Endothelial cell (in vitro differentiated cells): ENCODE measurements around the gene NXN. TPM values are rescaled to one million over a fixed set of nuclear protein-coding genes. Genes with fewer than 3 reads are reported as not detected.
"Not testable (repeated sequence)": the region's sequence is repeated elsewhere in the genome, so short reads cannot be mapped to it uniquely, and the experiment has no call there.

ENCODE experiments used
- DNase-seq: peaks from one replicate; pipeline ENCODE4 v3.0.0; 2021; ENCODE audit warnings: low spot score
- H3K27ac Mint-ChIP-seq: one replicate; pipeline ENCODE4 v1.8.0; 2021; ENCODE audit warnings: mixed read lengths, inconsistent platforms; ENCODE audit not compliant: unreplicated experiment
- H3K27me3 Mint-ChIP-seq: one replicate; pipeline ENCODE4 v1.8.0; 2021; ENCODE audit warnings: mild to moderate bottlenecking, moderate library complexity, mixed read lengths, inconsistent platforms; ENCODE audit not compliant: unreplicated experiment
- H3K36me3 Mint-ChIP-seq: one replicate; pipeline ENCODE4 v1.8.0; 2021; ENCODE audit warnings: mild to moderate bottlenecking, low read depth, mixed read lengths, inconsistent platforms; ENCODE audit not compliant: unreplicated experiment
- H3K4me1 Mint-ChIP-seq: one replicate; pipeline ENCODE4 v1.8.0; 2021; ENCODE audit warnings: mild to moderate bottlenecking, mixed read lengths, inconsistent platforms; ENCODE audit not compliant: unreplicated experiment
- H3K4me3 Mint-ChIP-seq: one replicate; pipeline ENCODE4 v1.8.0; 2021; ENCODE audit warnings: mild to moderate bottlenecking, mixed read lengths, inconsistent platforms; ENCODE audit not compliant: unreplicated experiment
- H3K9me3 Mint-ChIP-seq: one replicate; pipeline ENCODE4 v1.8.0; 2021; ENCODE audit warnings: mixed read lengths, inconsistent platforms; ENCODE audit not compliant: unreplicated experiment
- total RNA-seq: library from RNA; stranded (reverse); fragmentation: NEBNext Ultra II Directional; extraction: Animal tissue kit (Norgen Biotek cat#: 25700); gene quantifications from one replicate; pipeline ENCODE4 v1.2.1, GENCODE V29; 2021; ENCODE audit not compliant: unreplicated experiment
- TF ChIP-seq, protein P1 (sequence below): fragments of 200-600 bp; sonication (generic); IDR thresholded peaks from one replicate; pipeline ENCODE4 v1.5.0; 2021; ENCODE audit warnings: antibody characterized with exemption; ENCODE audit not compliant: unreplicated experiment

Gene NXN
- total RNA-seq, 1 donor from 2014 or later, result 53.9 TPM

DNA sequence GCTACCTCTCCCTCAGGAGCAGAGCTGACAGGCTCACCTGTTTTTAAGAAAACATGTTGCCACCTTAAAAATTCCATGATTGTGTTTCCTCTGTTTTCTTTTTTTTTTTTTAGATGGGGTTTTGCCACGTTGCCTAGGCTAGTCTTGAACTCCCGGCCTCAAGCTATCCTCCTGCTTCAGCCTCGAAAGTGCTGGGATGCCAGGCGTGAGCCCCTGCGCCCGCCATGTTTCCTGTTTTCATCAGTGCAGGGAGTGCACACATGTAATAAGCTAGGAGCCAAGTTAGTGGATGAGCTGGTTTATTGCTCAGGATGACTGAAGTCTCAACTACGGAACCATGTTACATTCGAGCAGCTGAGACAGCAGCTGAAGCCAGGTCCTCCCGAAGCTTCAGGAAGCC lies 183.9 kb downstream of the NXN start:
- H3K4me3 Mint-ChIP-seq, result no peak overlapping the region
- peaks cover 27% of the 10 kb centered on the region for H3K4me1 Mint-ChIP-seq
- peaks cover 9% of the 10 kb centered on the region for H3K27me3 Mint-ChIP-seq
- peaks cover 25% of the 10 kb centered on the region for H3K36me3 Mint-ChIP-seq
- H3K9me3 Mint-ChIP-seq, result no peaks in the 10 kb centered on the region
- TF ChIP-seq, protein P1, sequence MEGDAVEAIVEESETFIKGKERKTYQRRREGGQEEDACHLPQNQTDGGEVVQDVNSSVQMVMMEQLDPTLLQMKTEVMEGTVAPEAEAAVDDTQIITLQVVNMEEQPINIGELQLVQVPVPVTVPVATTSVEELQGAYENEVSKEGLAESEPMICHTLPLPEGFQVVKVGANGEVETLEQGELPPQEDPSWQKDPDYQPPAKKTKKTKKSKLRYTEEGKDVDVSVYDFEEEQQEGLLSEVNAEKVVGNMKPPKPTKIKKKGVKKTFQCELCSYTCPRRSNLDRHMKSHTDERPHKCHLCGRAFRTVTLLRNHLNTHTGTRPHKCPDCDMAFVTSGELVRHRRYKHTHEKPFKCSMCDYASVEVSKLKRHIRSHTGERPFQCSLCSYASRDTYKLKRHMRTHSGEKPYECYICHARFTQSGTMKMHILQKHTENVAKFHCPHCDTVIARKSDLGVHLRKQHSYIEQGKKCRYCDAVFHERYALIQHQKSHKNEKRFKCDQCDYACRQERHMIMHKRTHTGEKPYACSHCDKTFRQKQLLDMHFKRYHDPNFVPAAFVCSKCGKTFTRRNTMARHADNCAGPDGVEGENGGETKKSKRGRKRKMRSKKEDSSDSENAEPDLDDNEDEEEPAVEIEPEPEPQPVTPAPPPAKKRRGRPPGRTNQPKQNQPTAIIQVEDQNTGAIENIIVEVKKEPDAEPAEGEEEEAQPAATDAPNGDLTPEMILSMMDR, result no peak
- no peak for DNase-seq
- peak overlapping the region; percentile 89 for H3K27ac Mint-ChIP-seq

DNA sequence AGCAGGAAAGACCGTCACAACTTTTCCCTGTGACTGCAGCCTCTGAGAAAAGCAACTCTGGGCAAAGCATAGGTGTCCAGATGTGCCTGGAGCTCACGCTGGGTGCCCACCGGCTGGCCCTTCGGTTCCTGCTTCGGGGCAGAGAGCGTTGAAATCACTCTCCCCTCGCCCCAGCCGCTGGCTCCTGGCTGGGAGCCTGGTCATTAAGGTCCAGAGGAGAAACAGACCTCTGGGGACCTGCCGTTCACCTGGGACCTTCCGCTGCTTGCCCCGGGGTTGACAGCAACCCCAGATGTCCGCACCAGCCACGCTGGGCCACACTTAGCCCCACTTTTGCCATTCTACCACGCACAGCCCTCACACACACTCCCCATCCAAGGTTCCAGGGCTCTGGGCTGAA lies 184.3 kb downstream of the NXN start:
- Mint-ChIP-seq H3K9me3 (no peaks in the 10 kb centered on the region), H3K27me3 (peaks cover 9% of the 10 kb centered on the region), H3K4me1 (peaks cover 27% of the 10 kb centered on the region), H3K27ac (peak overlapping the region; percentile 89), H3K4me3 (no peak overlapping the region), H3K36me3 (peaks cover 25% of the 10 kb centered on the region)
- TF ChIP-seq, protein P1, result no peak
- DNase-seq, result no peak

DNA sequence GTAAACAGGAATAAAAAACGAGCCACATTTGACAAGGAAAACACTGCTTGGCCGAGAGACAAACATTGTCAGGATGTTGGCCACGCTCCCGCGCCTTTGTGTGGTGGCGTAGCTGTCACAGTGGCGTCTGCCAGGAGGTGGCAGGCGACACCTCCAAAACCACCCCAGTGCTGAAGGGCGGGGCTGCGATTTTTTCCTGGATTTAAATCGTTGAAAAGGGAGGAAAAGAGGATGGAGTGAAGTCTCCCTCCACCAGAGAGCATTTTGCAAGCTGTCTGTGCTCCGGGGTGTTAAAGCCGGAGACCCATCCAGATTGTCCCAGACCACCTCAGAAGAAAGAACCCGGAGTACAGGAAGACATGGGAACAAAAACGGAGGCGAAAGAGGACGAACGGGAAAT lies 184.7 kb downstream of the NXN start:
- H3K4me3 Mint-ChIP-seq, result peak overlapping the region; percentile 1
- H3K4me1 Mint-ChIP-seq, result peaks cover 25% of the 10 kb centered on the region
- peak; percentile 74 for DNase-seq
- H3K27me3 Mint-ChIP-seq, result peaks cover 9% of the 10 kb centered on the region
- peak overlapping the region; percentile 89 for H3K27ac Mint-ChIP-seq
- H3K36me3 Mint-ChIP-seq, result peaks cover 25% of the 10 kb centered on the region
- TF ChIP-seq, protein P1, result peak; percentile 73
- no peaks in the 10 kb centered on the region for H3K9me3 Mint-ChIP-seq

DNA sequence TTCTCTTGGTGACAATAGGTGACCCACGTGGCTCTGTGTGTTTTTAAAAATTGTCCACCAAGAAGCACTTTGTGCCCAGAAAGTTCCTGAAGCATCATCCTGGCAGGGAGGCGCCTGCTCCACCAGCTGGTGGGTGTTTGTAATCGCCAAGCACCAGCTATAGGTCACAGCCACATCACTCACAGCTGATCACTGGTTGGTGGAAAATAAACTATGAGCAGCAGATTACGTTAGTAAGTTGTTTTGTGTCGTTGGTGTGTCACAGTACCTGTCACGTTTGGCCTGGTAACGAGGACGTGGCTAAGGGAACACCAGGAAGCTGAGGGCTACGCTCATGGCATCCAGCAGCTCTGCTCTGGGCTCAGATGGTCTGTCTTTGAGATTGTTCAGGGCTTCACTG lies 187.3 kb downstream of the NXN start:
- H3K36me3 Mint-ChIP-seq, result peaks cover 27% of the 10 kb centered on the region
- peaks cover 19% of the 10 kb centered on the region for H3K4me1 Mint-ChIP-seq
- no peak for DNase-seq
- no peak overlapping the region for H3K4me3 Mint-ChIP-seq
- TF ChIP-seq, protein P1, result no peak
- peaks cover 9% of the 10 kb centered on the region for H3K27me3 Mint-ChIP-seq
- peak overlapping the region; percentile 77 for H3K27ac Mint-ChIP-seq
- no peaks in the 10 kb centered on the region for H3K9me3 Mint-ChIP-seq

DNA sequence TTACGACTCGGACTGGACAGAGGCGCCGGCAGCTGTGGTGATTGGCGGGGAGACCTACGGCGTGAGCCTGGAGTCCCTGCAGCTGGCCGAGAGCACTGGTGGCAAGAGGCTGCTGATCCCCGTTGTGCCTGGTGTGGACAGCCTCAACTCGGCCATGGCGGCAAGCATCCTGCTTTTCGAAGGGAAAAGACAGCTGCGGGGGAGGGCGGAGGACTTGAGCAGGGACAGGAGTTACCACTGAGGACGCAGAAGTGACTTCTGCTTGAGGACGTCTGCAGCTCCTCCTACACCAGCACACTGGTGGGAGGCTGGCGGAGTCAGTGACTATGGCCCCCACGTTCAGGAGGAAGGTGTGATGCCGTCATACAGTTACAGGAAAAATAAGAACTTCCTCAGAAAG lies 187.7 kb downstream of the NXN start:
- Mint-ChIP-seq H3K27me3 (peaks cover 9% of the 10 kb centered on the region), H3K4me1 (peaks cover 19% of the 10 kb centered on the region), H3K36me3 (peaks cover 26% of the 10 kb centered on the region), H3K4me3 (no peak overlapping the region), H3K27ac (peak overlapping the region; percentile 38), H3K9me3 (no peaks in the 10 kb centered on the region)
- TF ChIP-seq, protein P1, result no peak
- no peak for DNase-seq

DNA sequence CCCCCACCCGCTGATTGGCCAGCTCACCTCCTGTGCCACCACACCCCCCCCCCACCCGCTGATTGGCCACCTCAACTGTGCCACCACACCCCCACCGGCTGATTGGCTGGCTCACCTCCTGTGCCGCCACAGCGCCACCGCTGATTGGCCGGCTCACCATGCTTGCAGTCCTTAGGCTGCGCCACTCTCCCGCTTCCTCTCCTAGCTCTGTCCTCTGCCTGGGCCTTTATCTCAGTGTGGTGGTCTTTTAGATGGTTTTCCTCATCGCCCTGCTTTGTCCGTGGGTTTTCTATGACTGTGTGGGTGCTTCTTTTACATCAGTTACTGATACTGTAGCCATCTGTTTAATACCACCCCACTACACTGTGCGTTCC lies 188.7 kb downstream of the NXN start:
- not testable (repeated sequence) for H3K27ac Mint-ChIP-seq, H3K27me3 Mint-ChIP-seq, H3K9me3 Mint-ChIP-seq, H3K4me3 Mint-ChIP-seq, DNase-seq
- peaks cover 24% of the 10 kb centered on the region for H3K36me3 Mint-ChIP-seq
- peaks cover 19% of the 10 kb centered on the region for H3K4me1 Mint-ChIP-seq

DNA sequence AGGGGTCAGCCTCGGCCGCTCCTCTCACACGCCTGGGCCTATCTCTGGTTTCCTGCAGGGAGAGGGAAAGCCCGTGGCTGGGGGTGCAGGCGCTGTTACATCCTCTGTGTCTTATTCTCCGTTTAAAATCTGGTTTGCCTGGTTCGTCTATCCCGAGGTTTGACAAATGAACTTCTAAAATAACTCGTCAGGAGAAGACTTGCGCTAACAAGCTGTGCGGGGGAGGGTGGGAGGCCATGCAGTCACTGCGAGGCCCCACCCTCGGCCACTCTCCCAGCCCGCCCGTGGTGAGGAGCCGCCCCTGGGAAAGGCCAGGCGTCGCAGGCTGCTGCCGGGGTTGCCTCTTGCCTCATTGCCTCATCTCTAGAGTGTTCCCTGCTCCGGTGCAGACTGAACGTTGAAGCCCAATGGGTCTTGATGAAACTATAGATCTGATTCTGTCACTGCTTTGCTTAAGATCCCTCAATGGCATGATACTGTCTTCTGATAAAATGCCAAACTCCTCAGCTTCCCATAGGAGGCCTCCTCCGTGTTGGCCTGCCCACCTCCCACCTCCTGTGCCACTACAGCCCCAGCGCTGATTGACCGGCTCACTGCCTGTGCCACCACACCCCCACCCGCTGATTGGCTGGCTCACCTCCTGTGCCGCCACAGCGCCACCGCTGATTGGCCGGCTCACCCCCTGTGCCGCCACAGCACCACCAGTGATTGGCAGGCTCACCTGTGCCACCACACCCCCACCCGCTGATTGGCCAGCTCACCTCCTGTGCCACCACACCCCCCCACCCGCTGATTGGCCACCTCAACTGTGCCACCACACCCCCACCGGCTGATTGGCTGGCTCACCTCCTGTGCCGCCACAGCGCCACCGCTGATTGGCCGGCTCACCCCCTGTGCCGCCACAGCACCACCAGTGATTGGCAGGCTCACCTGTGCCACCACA lies 189.4 kb downstream of the NXN start:
- H3K27ac Mint-ChIP-seq, H3K4me3 Mint-ChIP-seq, H3K27me3 Mint-ChIP-seq, DNase-seq, H3K9me3 Mint-ChIP-seq: not testable (repeated sequence)
- peaks cover 24% of the 10 kb centered on the region for H3K36me3 Mint-ChIP-seq
- H3K4me1 Mint-ChIP-seq, result peaks cover 13% of the 10 kb centered on the region
